ENCODE results near the gene ZNF32.

- TF ChIP-seq CTCF (conservative IDR thresholded peaks at IDR 0.05; ENCODE audit: low read length) (no peak), EZH2phosphoT487 (IDR thresholded peaks at IDR 0.05; ENCODE audit: borderline replicate concordance, low read depth, low read length) (no peak)
Observed at GRCh38 chr10:43681721-43682120, 33.0 kb upstream of the ZNF32 start.

Measured in OCI-LY7 (cell line).